Erythroblast (primary cell): Measurements from ENCODE around the gene MGAT4D.

ENCODE experiments used
- GATA1 ChIP-seq: IDR thresholded peaks from 2 replicates; pipeline ENCODE4 v1.6.1; 2011; ENCODE audit warnings: low read depth, mild to moderate bottlenecking, control low read depth, low read length, moderate library complexity
- POLR2A ChIP-seq: IDR thresholded peaks from 2 replicates; pipeline ENCODE4 v1.6.1; 2011; ENCODE audit warnings: mild to moderate bottlenecking, low read length

- TF ChIP-seq POLR2A (no peak), GATA1 (no peak)
These were observed 102.4 kb downstream of the MGAT4D start for GRCh38 chr4:140395668-140396067.
